Measurements from ENCODE around the gene PCNX1. TPM values are rescaled to one million over a fixed set of nuclear protein-coding genes. Genes with fewer than 3 reads are reported as not detected.

Gene PCNX1
- total and polyA plus RNA-seq, 4 donors, result 5.7 to 41.2 (median 18.2) TPM

GRCh38 chr14:71135911-71136310, 228.7 kb downstream of the PCNX1 start:
- Histone ChIP-seq H3K4me3 (ENCODE audit: low read depth in 1 of 3, low read length in 3 of 3) (no peak overlapping the region), H3K36me3 (ENCODE audit: control insufficient read depth in 4 of 4, insufficient read depth in 3 of 4, low read depth in 1 of 4, low read length in 3 of 4) (no peaks in the 10 kb centered on the region), H3K9ac (ENCODE audit: low read depth in 1 of 2, low read length in 2 of 2) (no peak overlapping the region), H3K9me3 (ENCODE audit: control insufficient read depth in 4 of 4, low read length in 3 of 4) (no peaks in the 10 kb centered on the region), H3K27ac (ENCODE audit: low read depth in 1 of 2, low read length in 2 of 2) (no peak overlapping the region), H3K27me3 (ENCODE audit: control insufficient read depth in 4 of 4, insufficient read depth in 4 of 4, low read length in 3 of 4) (no peaks in the 10 kb centered on the region), H3K4me1 (ENCODE audit: control insufficient read depth in 4 of 4, insufficient read depth in 4 of 4, low read length in 3 of 4) (peaks cover 0 to 4% (median 3%) of the 10 kb centered on the region in 4 donors)
- DNase-seq (ENCODE audit: low spot score), result no peak
- TF ChIP-seq HNF4G (IDR thresholded peaks at IDR 0.05), result no peak
- no peak for TF ChIP-seq GABPA (IDR thresholded peaks at IDR 0.05 in 1 of 2, conservative IDR thresholded peaks at IDR 0.05 in 1 of 2)
- no peak for TF ChIP-seq NR2F2 (IDR thresholded peaks at IDR 0.05)
- TF ChIP-seq EGR1 (IDR thresholded peaks at IDR 0.05; ENCODE audit: low read depth in 2 of 2), result no peak
- no peak for TF ChIP-seq RAD21 (IDR thresholded peaks at IDR 0.05)
- TF ChIP-seq CTCF (IDR thresholded peaks at IDR 0.05; ENCODE audit: low read depth, low read length, missing input control), result no peak
- no peak for TF ChIP-seq FOXA1 (IDR thresholded peaks at IDR 0.05)
- TF ChIP-seq ZBTB33 (IDR thresholded peaks at IDR 0.05), result no peak
- no peak for TF ChIP-seq TAF1 (conservative IDR thresholded peaks at IDR 0.05)
- no peak for TF ChIP-seq JUND (IDR thresholded peaks at IDR 0.05)
- TF ChIP-seq SP1 (IDR thresholded peaks at IDR 0.05), result no peak
- WGBS, result 86% methylated on average over 4 of the region's 4 CpGs

- no peak overlapping the region for H3K27ac ChIP-seq (ENCODE audit: low read depth in 1 of 2, low read length in 2 of 2)
- 85% methylated on average over 9 of the region's 9 CpGs for WGBS
- no peak for TF ChIP-seq NR2F2 (IDR thresholded peaks at IDR 0.05)
- no peak for TF ChIP-seq ZBTB33 (IDR thresholded peaks at IDR 0.05)
- TF ChIP-seq GABPA (IDR thresholded peaks at IDR 0.05 in 1 of 2, conservative IDR thresholded peaks at IDR 0.05 in 1 of 2), result no peak
These were observed 229.3 kb downstream of the PCNX1 start for GRCh38 chr14:71136386-71137060.

More at GRCh38 chr14:71136386-71137060, 229.3 kb downstream of the PCNX1 start:
- H3K36me3 ChIP-seq (ENCODE audit: control insufficient read depth in 4 of 4, insufficient read depth in 3 of 4, low read depth in 1 of 4, low read length in 3 of 4), result no peaks in the 10 kb centered on the region
- no peak for DNase-seq (ENCODE audit: low spot score)
- no peak overlapping the region for H3K9ac ChIP-seq (ENCODE audit: low read depth in 1 of 2, low read length in 2 of 2)
- peaks cover 0 to 4% (median 3%) of the 10 kb centered on the region in 4 donors for H3K4me1 ChIP-seq (ENCODE audit: control insufficient read depth in 4 of 4, insufficient read depth in 4 of 4, low read length in 3 of 4)
- H3K27me3 ChIP-seq (ENCODE audit: control insufficient read depth in 4 of 4, insufficient read depth in 4 of 4, low read length in 3 of 4), result no peaks in the 10 kb centered on the region
- H3K4me3 ChIP-seq (ENCODE audit: low read depth in 1 of 3, low read length in 3 of 3), result no peak overlapping the region
- H3K9me3 ChIP-seq (ENCODE audit: control insufficient read depth in 4 of 4, low read length in 3 of 4), result no peaks in the 10 kb centered on the region

All from liver (tissue), 9 donors.